ENCODE measurements around the gene KCNMB1.

GRCh38 chr5:170413897-170414296 is 24.7 kb upstream of the KCNMB1 start:
- TF ChIP-seq CTCF (IDR thresholded peaks at IDR 0.05; ENCODE audit: extremely low read depth in 1 of 2, insufficient read depth in 1 of 2, low read depth in 1 of 2, low read length in 2 of 2) = no peak
- TF ChIP-seq POLR2AphosphoS5 (IDR thresholded peaks at IDR 0.05; ENCODE audit: insufficient read depth, low read depth, low read length) = no peak

All from endothelial cell of umbilical vein (primary cell).